Stimulated activated CD4-positive, alpha-beta T cell treated with anti-CD3 and anti-CD28 coated beads, Interleukin-15, amount 100 ng/mL, for 1 hour (primary cell): ENCODE measurements around the gene RBP3.

Experiments used
- DNase-seq, 2 donors: peaks; one replicate each; pipeline ENCODE4 v3.0.0-alpha.2; 2020; ENCODE audit warnings: low read depth in 1 of 2, low spot score in 1 of 2

RBP3 gene

DNA sequence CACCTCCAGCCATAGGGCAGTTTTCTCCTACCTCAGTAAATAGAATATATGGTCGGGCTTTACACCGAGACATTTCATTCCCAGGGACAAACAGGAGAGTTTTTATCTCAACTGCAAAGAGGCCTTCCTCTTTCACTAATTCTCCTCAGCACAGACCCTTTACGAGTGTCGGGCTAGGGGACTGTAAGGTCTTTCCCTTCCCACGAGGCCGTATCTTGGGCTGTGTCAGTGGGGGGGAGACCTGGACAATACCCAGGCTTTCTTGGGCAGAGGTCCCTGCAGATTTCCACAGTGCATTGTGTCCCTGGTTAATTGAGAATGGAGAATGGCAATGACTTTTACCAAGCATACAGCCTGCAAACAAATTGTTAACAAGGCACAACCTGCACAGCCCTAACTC is 49.1 kb downstream of the RBP3 start:
- no peak for DNase-seq

DNA sequence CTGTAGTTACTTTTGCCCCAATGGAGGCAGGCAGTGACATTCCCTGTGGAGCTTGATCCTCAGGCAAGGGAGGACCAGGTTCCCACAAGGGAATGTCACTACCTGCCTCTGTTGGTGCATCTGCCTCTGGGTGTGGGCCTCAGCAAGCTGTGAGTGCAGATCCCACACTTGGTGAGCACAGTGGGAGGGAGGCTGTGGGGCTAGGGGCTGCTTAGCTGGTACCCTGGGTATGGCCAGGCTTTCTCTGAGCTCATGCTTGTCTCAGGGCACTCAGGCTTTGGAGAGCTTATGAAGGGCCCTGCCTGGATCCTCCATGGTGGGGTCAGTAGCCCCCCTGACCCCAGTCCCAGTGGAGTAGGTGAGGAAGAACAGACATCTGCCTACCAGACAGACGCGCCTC is 52.1 kb downstream of the RBP3 start:
- DNase-seq, result no peak

DNA sequence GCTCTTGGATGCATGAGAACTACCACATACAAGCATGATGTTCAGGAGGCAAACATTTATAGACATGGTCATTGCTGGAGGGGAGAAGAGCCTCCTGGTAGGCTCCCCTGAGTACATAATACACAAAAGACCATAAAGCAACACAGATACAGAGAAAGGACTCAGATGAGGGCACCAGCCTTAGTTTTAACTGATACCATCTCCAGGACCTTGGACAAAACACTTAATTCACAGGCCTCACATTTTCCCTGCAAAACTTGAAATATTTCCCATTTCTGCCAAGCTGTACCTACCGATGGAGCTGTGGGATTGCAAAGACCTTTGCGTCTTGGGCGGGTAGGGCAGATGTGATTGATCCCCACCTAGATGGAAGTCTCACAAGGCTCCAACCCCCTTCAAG is 52.6 kb downstream of the RBP3 start:
- no peak for DNase-seq

DNA sequence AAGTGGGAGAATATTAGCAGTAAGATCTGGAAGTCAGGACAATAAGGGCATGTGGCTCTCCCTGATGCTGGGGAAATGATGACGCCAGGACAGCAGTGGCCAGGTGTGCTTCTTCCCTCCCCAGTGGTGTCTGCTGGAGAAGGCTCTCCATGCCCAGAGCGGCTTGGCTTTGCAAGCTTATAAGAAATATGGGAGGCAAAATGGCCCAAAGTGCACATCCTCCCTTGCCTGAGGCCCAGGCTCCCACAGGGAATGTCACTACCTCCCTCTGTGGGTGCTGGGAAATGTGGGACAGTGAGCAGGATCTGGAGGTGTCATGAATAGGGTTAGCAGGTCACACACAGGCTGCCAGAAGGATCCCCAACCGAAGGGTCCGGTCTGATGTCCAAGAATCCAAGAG is 53.0 kb downstream of the RBP3 start:
- DNase-seq, result no peak

DNA sequence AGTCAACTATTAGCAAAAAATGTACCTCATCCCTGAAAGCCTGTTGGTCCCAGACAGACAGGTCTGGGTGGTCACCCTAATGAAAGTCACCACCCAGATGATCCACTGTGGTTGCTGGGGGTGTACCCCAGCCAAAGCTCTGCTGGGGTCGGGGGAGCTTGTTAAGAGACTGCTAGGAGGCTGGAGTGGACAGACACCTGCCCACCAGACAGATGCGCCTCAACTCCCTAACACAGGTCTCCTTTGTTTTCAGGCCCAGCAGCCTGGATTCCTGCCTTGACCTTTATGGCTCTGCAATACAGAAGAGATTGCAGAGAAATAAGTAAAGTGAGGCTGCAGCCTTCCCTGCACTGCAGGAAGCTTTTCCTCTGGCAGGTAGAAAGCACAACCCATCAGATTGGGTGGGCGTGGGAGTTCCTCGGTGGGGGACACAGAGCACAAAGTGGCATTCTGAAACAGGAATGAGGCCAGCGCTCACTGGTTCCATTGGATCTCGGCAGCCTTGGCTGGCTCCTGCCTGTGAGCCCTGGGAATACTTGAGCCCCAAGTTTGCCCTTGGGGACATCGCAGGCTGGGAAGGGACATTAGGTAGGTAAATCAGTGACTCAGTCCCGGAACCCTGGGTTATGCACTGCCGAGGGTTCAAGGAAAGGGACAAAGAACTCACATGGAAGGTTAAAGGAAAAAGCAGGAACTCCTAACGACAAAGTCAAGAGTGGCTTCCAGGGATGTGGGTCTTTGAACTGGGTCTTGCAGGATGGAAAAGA is 53.9 kb downstream of the RBP3 start:
- no peak for DNase-seq

DNA sequence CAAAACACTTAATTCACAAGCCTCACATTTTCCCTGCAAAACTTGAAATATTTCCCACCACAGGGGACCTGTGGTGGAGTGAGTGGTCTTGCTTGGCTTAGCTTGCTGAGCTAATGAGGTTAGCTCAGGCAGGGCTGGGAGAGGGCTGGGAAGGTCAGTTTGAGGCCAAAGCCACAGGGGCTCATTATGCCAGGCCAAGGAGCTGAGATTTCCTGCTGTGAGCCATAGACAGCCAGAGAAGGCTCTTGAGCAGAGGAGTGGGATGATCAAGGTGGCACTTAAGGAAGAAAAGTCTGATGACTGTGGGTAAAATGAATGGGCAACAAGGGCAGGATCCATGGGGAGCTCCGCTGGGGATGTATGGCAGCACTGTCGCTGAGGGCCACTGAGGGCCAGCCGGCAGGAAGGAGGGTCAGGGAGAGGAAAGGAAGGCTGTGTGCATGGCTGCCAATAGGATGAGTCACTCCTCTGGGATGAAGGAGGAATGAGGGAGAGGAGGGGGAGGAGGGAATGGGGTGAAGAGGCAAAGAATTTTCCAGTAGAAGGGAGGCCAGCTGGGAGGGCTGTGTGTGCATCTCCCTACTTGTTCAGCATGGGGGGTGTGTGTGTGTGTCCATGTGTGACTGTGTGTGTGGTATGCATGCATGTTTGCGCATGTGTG is 54.6 kb downstream of the RBP3 start:
- DNase-seq, result no peak

DNA sequence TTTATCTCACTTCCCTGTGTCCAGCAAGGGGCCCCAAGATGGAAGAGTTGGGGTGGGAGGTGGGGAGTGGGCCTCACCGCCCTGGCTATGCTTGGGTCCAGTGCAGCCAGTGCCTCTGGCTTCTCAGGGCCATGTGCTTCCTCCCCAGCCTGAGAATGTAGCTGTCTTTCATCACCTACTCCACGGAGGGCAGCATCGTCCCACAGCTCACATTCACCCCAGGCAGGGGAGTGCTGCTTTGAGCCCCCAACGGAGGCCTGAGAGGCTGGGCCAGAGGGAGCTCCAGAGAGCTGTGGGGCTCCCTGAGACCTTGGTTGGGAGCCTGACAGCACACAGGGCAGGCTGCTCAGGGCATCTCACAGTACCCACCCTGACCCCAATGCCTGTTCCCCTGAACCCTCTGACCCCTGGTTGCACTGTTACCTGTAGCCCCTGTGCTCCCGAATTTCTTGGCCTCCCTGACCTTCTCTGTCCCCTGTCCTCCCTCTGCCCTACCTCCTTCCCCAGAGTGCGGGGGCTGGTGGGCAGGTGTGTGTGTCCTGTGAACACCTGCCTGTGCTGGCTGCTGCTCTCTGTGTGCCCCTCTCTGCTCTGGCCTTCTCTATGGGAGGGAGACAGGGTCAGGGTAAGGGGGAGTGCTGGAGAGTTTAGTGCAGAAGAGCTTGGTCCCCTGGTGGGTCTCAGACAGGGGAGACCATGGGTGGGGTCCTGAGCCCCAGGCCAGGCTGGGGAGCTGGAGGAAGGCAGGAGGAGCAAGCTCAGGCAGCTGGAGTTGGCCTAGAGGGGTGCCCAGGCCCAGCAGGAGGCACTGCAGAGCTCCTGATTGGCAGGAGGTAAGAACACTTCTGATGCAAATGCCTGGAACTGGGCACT is 55.5 kb downstream of the RBP3 start:
- no peak for DNase-seq

DNA sequence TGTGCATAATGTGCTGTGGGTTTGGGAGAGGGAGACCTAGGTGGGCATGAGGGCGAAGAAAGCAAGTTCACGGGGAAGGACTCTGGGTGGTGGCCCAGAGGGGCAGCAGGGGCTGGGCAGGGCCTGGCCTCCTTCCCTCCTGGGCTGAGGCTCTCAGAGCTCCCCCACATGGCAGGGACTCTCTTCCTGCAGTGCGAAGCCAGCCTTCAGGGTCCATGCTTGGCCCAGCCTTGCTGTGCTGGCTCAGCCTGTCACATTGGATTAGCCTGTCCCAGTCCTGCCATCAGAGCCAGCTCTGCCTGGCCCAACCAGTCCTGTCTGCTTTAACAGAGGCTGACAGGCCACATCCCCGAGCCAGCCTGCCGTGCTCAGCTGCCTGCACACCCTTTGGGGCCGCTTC is 56.3 kb downstream of the RBP3 start:
- DNase-seq, result no peak

DNA sequence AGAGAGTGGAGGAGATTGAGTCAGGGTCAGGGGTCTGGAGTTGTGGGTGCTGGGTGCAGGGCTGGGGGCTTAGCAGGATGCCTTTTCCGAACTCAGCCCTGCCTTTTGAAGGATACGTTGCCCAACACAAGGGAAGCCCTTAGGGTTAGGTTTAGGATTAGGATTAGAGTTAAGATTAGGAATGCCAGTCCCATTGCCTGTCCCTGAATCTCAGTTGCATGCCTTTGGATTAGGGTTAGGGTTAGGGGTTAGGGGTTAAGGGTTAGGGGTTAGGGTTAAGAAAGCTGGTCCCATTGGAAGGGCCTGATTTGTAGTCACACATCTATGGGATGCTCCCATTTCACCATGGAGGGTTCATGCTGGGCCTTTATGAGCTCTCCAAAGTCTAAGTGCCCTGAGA is 56.8 kb downstream of the RBP3 start:
- no peak for DNase-seq

DNA sequence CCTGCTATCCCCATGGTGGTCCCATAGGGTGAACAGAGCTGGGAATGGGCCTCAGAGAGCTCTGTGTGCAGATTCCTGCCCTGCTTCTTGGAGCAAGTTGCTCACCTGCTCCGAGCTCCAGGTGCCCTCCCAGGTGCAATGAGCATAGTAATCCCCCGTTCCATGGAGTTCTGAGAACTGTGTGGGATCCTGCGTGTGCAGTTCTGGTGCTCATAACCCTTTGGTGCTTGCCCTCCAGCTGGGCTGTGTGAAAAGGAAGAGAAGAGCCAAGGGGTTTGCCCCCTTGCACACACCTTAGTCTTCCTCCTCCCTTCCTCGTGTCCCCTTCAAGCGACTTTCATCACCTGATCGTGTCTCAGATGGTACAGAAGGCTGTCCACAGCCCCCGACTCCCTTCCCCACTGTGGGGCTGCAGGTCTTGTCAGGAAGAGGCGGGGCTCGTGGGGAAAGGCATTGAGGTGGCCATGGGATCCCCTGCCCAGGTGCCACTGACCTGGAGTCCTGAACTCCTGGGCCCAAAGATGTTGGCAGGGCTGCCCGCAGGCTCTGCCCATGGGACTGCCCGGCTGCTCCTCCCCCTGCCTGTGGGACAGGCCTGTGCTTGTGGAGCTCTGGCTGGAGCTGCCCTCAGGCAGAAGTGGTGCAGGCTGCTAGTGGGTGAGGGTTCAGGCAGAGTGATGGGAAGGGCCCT is 57.8 kb downstream of the RBP3 start:
- DNase-seq, result no peak

DNA sequence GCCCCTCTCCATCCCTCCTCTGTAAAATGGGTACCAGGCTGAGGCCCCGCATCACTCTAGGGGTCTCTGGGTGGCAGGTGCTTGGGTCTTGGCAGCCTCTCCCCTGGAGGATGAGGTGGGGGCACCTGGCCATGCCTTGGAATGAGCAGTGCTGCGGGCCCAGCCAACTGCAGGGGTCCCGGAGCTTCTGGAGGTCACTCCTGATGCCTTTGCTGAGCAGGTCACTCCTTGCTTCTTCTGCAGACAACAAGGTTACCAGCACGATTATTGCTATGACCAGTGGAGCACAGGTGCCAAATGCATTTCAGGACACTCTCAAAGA is 58.3 kb downstream of the RBP3 start:
- no peak for DNase-seq

DNA sequence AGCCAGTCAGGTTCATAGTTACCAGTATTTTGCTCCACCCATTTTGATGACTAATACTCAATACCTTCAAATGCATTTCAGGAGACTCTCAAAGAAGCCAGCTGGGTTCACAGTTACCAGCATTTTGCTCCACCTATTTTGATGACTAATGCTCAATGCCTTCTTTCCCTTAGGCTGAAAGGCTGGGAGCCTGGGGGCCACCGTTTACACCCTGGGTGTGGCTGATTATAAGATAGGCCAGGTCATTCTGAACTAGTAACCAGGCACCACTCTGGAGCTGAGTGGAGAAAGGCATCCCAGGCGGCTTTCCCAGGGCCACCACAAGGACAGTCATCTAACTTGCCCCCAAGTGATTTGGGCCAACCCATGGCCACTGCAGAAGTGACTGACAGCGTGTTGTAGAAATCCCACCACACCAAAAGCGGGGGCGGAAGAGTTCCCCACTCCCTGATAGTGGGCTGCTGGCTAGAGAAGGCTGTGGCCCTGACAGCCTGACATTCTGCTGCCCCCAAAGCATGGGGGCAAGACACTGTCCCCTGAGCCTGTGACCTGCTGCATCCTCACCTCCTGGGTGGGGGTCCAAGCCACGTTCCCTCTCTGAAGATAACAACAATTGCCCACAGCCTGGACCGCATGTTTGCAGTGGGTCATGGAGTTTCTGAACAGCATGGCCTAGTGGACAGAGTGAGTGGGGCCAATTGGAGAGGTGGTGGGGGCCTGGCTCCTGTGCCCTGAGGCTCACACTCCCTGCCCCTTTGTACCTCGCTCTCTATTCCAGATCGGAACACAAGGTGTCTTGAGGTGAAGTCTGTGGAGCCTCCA is 58.9 kb downstream of the RBP3 start:
- no peak for DNase-seq
